Ovary (tissue), 9 donors: ENCODE measurements around the gene IL6R. TPM values are rescaled to one million over a fixed set of nuclear protein-coding genes. Genes with fewer than 3 reads are reported as not detected.

Source experiments
- DNase-seq, 5 donors: peaks; one replicate each; pipeline ENCODE4 v3.0.0-alpha.2; 2019 to 2020
- H3K27ac ChIP-seq, 2 donors: fragments of 200-600 bp; one replicate each; pipeline versions ENCODE4 v1.5.1 to v1.8.0; 2019 to 2022
- H3K27me3 ChIP-seq: fragments of 200-600 bp; one replicate; pipeline ENCODE4 v1.8.0; 2022
- H3K36me3 ChIP-seq: fragments of 200-600 bp; sonication (generic); one replicate; pipeline ENCODE4 v1.5.1; 2019
- H3K4me1 ChIP-seq: one replicate; pipeline ENCODE4 v1.8.1; 2013; ENCODE audit warnings: mild to moderate bottlenecking, moderate library complexity; ENCODE audit not compliant: insufficient read depth
- H3K4me3 ChIP-seq: fragments of 200-600 bp; sonication (generic); one replicate; pipeline ENCODE4 v1.5.1; 2017
- H3K9me3 ChIP-seq, 2 donors: fragments of 200-600 bp in 1 of 2; sonication (generic) in 1 of 2; one replicate each; pipeline versions ENCODE4 v1.5.1 to v1.8.1; 2013 to 2019; ENCODE audit warnings: mild to moderate bottlenecking in 1 of 2, moderate library complexity in 1 of 2
- CTCF ChIP-seq, 3 donors: fragments of 450-650 bp in 2 of 3; fragments of 200-600 bp in 1 of 3; IDR thresholded peaks; one replicate each; pipeline versions ENCODE4 v1.5.1 to v1.8.0; 2016 to 2022; ENCODE audit warnings: antibody characterized with exemption in 3 of 3, mild to moderate bottlenecking in 1 of 3
- EP300 ChIP-seq: sonication (generic); formaldehyde crosslinking; IDR thresholded peaks from one replicate; pipeline ENCODE4 v1.6.1; 2017; ENCODE audit warnings: antibody characterized with exemption
- POLR2A ChIP-seq: fragments of 450-650 bp; IDR thresholded peaks from one replicate; pipeline ENCODE4 v1.6.1; 2017; ENCODE audit warnings: antibody characterized with exemption, mild to moderate bottlenecking, moderate library complexity
- WGBS, 3 donors: extraction: QIAGEN DNeasy Blood & Tissue Kit in 1 of 3; methylation state at CpG; one replicate each; pipeline versions ENCODE4 v1.1.5 to v1.1.7; 2013 to 2017; 5-methylcytosine and 5-hydroxymethylcytosine counted together
- intact Hi-C, 4 donors: fragments of 100-400 bp; cut with DNase I; formaldehyde crosslinking; loops; one replicate each; pipeline versions ENCODE4 v1.11.0 to v1.15.1; 2022 to 2023
- polyA plus RNA-seq, 2 donors: library from polyadenylated mRNA; stranded (reverse); fragments of 200-250 nt in 1 of 2; fragments of 350-450 nt in 1 of 2; fragmentation: Illumina TruSeq in 1 of 2; extraction: RNeasy Lipid Tissue Mini Kit (QIAGEN cat#74804) in 1 of 2; gene quantifications; one replicate each; pipeline ENCODE4 v1.2.3, GENCODE V29; 2013 to 2014
- total RNA-seq, 7 donors: library from RNA; depleted of rRNA in 2 of 7; stranded (reverse); fragments of >200 nt in 2 of 7; fragmentation: NEBNext Ultra II Directional in 3 of 7; extraction: Animal tissue kit (Norgen Biotek cat#: 25700) in 3 of 7; gene quantifications; one replicate each; pipeline versions ENCODE4 v1.1.0 to v1.2.4, GENCODE V29; 2016 to 2023
- donor health status: DM: no; HTN: no; CAD: no; lungs with moderate emphysema.
- donor health status: DM: no; HTN: no; CAD: no.
- donor health status: Bipolar disorder and iron deficiency.
- donor health status: DM: yes; HTN: yes; CAD: no.
- donor health status: DM: no; HTN: no; CAD: no.
- donor health status: DM: yes; HTN: yes; CAD: no.

The IL6R gene
- total and polyA plus RNA-seq, 9 donors = 6.5 to 37.0 (median 12.2) TPM

- intact Hi-C loops = no loop called here
- peak overlapping the region in 1 of 2 donors; percentile 55 for H3K27ac ChIP-seq
- 12 to 16% (median 12%) methylated on average over 18 of the region's 18 CpGs for WGBS, 3 donors
- H3K4me1 ChIP-seq = peaks cover 3% of the 10 kb centered on the region
- no peaks in the 10 kb centered on the region for H3K27me3 ChIP-seq
- H3K9me3 ChIP-seq = no peaks in the 10 kb centered on the region
- peak; percentile 64 to 85 (median 78) for DNase-seq
- no peaks in the 10 kb centered on the region for H3K36me3 ChIP-seq
- TF ChIP-seq EP300 (peak; percentile 64), POLR2A (no peak)
- H3K4me3 ChIP-seq = no peak overlapping the region
These were observed 29.4 kb downstream of the IL6R start for GRCh38 chr1:154434346-154435085.

- DNase-seq = no peak
- WGBS, 3 donors = 94 to 95% (median 95%) methylated on average over 15 of the region's 15 CpGs
- H3K9me3 ChIP-seq = no peaks in the 10 kb centered on the region
- no peak overlapping the region for H3K4me3 ChIP-seq
- H3K27me3 ChIP-seq = no peaks in the 10 kb centered on the region
- H3K27ac ChIP-seq = no peak overlapping the region
- peaks cover 3% of the 10 kb centered on the region for H3K4me1 ChIP-seq
- TF ChIP-seq POLR2A (no peak), EP300 (no peak), CTCF (IDR thresholded peaks at IDR 0.05) (no peak)
- no peaks in the 10 kb centered on the region for H3K36me3 ChIP-seq
- intact Hi-C loops = no loop called here
These were observed 30.6 kb downstream of the IL6R start for GRCh38 chr1:154435599-154436200.

GRCh38 chr1:154436433-154436832, 31.3 kb downstream of the IL6R start:
- intact Hi-C loops = no loop called here
- WGBS, 3 donors = 74 to 79% (median 76%) methylated on average over 9 of the region's 9 CpGs
- no peaks in the 10 kb centered on the region for H3K9me3 ChIP-seq

GRCh38 chr1:154440036-154440804, 35.1 kb downstream of the IL6R start:
- Histone ChIP-seq H3K27me3 (no peaks in the 10 kb centered on the region), H3K27ac (no peak overlapping the region), H3K36me3 (no peaks in the 10 kb centered on the region), H3K9me3 (no peaks in the 10 kb centered on the region), H3K4me3 (no peak overlapping the region), H3K4me1 (no peaks in the 10 kb centered on the region)
- DNase-seq = no peak
- TF ChIP-seq CTCF (IDR thresholded peaks at IDR 0.05) = no peak
- no peak for TF ChIP-seq POLR2A
- no peak for TF ChIP-seq EP300
- intact Hi-C loops = no loop called here
- 86 to 90% (median 87%) methylated on average over 6 of the region's 6 CpGs for WGBS, 3 donors

More at GRCh38 chr1:154436433-154436832, 31.3 kb downstream of the IL6R start:
- Histone ChIP-seq H3K4me3 (no peak overlapping the region), H3K4me1 (peaks cover 3% of the 10 kb centered on the region), H3K36me3 (no peaks in the 10 kb centered on the region), H3K27me3 (no peaks in the 10 kb centered on the region), H3K27ac (no peak overlapping the region)
- TF ChIP-seq CTCF (IDR thresholded peaks at IDR 0.05) (no peak), EP300 (no peak), POLR2A (no peak)
- DNase-seq = no peak
